Spleen (tissue), 7 donors: Measurements from ENCODE around the gene NOPCHAP1.

Experiments used
- POLR2A ChIP-seq, 3 donors: fragments of 450-650 bp; IDR thresholded peaks; one replicate each; pipeline ENCODE4 v1.5.1; 2017; ENCODE audit warnings: antibody characterized with exemption in 3 of 3, mild to moderate bottlenecking in 1 of 3
- TF ChIP-seq, protein P1 (sequence below), 11 experiments: fragments of 200-600 bp in 7 of 11; fragments of 450-650 bp in 4 of 11; sonication (generic) in 4 of 11; IDR thresholded peaks in 8 of 11; conservative IDR thresholded peaks in 3 of 11; 1 replicate in 7 of 11; 2 replicates in 4 of 11; pipeline versions ENCODE4 v1.4.0 to v1.8.0; 2016 to 2021; ENCODE audit warnings: antibody characterized with exemption in 11 of 11, inconsistent platforms in 4 of 11, mild to moderate bottlenecking in 1 of 11
- donor health status: DM: no; HTN: no; CAD: no; lungs with moderate emphysema.
- donor health status: DM: no; HTN: no; CAD: no.
- donor health status: DM: no; HTN: no; CAD: no.

DNA sequence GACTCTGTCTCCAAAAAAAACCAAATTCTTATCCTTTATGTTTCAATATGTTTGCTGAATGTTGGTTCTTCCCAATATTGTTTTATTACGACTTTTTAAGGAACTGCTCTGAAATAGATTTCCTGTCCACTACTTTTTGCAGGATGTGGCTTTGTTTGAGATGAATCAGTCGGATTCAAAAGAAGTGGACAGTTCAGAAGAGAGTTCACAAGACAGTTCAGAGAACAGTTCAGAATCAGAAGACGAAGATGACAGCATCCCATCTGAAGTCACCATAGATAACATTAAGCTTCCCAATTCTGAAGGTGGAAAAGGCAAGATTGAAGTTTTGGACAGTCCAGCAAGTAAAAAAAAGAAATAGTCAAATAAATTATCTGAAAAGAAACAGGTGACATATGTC is 8.2 kb downstream of the NOPCHAP1 start:
- TF ChIP-seq, protein P1, sequence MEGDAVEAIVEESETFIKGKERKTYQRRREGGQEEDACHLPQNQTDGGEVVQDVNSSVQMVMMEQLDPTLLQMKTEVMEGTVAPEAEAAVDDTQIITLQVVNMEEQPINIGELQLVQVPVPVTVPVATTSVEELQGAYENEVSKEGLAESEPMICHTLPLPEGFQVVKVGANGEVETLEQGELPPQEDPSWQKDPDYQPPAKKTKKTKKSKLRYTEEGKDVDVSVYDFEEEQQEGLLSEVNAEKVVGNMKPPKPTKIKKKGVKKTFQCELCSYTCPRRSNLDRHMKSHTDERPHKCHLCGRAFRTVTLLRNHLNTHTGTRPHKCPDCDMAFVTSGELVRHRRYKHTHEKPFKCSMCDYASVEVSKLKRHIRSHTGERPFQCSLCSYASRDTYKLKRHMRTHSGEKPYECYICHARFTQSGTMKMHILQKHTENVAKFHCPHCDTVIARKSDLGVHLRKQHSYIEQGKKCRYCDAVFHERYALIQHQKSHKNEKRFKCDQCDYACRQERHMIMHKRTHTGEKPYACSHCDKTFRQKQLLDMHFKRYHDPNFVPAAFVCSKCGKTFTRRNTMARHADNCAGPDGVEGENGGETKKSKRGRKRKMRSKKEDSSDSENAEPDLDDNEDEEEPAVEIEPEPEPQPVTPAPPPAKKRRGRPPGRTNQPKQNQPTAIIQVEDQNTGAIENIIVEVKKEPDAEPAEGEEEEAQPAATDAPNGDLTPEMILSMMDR (IDR thresholded peaks at IDR 0.05 in 8 of 11, conservative IDR thresholded peaks at IDR 0.05 in 3 of 11): no peak
- TF ChIP-seq POLR2A (IDR thresholded peaks at IDR 0.05): no peak
